ENCODE measurements around the gene CXCR6.

CXCR6 gene

GRCh38 chr3:45943207-45943846 is at the start of gene CXCR6:
Gene CXCR6, plus strand, starts transcription at chr3:45943464. Its CDS starts 3,018 bp downstream, at chr3:45946482.
- FAIRE-seq: no peak

- FAIRE-seq: no peak
These were observed 49.2 kb upstream of the CXCR6 start for GRCh38 chr3:45894015-45894414.

- no peak for FAIRE-seq
These were observed 47.4 kb upstream of the CXCR6 start for GRCh38 chr3:45895686-45896468.

GRCh38 chr3:45896956-45897355 is 46.3 kb upstream of the CXCR6 start:
- no peak for FAIRE-seq

GRCh38 chr3:45904931-45905330 is 38.3 kb upstream of the CXCR6 start:
- no peak for FAIRE-seq

GRCh38 chr3:45905755-45906154 is 37.5 kb upstream of the CXCR6 start:
- no peak for FAIRE-seq

GRCh38 chr3:45906681-45907407 is 36.4 kb upstream of the CXCR6 start:
- no peak for FAIRE-seq

GRCh38 chr3:45907769-45908705 is 35.2 kb upstream of the CXCR6 start:
- no peak for FAIRE-seq

- no peak for FAIRE-seq
These were observed 34.5 kb upstream of the CXCR6 start for GRCh38 chr3:45908761-45909160.

- no peak for FAIRE-seq
These were observed 33.7 kb upstream of the CXCR6 start for GRCh38 chr3:45909542-45909941.

GRCh38 chr3:45910892-45911291 is 32.4 kb upstream of the CXCR6 start:
- FAIRE-seq: no peak

GRCh38 chr3:45911511-45912226 is 31.6 kb upstream of the CXCR6 start:
- FAIRE-seq: no peak

- FAIRE-seq: no peak
These were observed 30.8 kb upstream of the CXCR6 start for GRCh38 chr3:45912435-45912834.

- no peak for FAIRE-seq
These were observed 28.8 kb upstream of the CXCR6 start for GRCh38 chr3:45914362-45915058.

GRCh38 chr3:45915059-45915439 is 28.2 kb upstream of the CXCR6 start:
- FAIRE-seq: no peak

- FAIRE-seq: no peak
These were observed 27.6 kb upstream of the CXCR6 start for GRCh38 chr3:45915518-45916231.

GRCh38 chr3:45917146-45917898 is 25.9 kb upstream of the CXCR6 start:
- FAIRE-seq: no peak

GRCh38 chr3:45921158-45922038 is 21.9 kb upstream of the CXCR6 start:
- no peak for FAIRE-seq

- FAIRE-seq: no peak
These were observed 21.3 kb upstream of the CXCR6 start for GRCh38 chr3:45922039-45922326.

Measured in islet of Langerhans (tissue), 1 donor.